H1 (cell line): Measurements from ENCODE around the gene ACACB. TPM values are rescaled to one million over a fixed set of nuclear protein-coding genes. Genes with fewer than 3 reads are reported as not detected.

Experiments
- CTCF ChIA-PET: fragments of 300-600 bp; sonication (Branson Sonifier 250); formaldehyde crosslinking; loops from one replicate; lab custom pipeline; 2021; ENCODE audit not compliant: partially characterized antibody; lab: Charles Lee
- POLR2A ChIA-PET: fragments of 300-600 bp; sonication (Branson Sonifier 250); formaldehyde crosslinking; loops from one replicate; lab custom pipeline; 2021; ENCODE audit warnings: inconsistent platforms; ENCODE audit not compliant: partially characterized antibody; lab: Charles Lee
- DNase-seq, 2 experiments: peaks; one replicate each; pipeline versions ENCODE4 v3.0.0 to v3.0.0-alpha.2; 2010 to 2022; ENCODE audit warnings: low spot score in 2 of 2, low read depth in 1 of 2, mixed read lengths in 1 of 2
- FAIRE-seq: peaks from 2 replicates; lab custom pipeline; 2011; peaks lifted over from hg19 to GRCh38; lab: Jason Lieb, UNC
- H2AFZ ChIP-seq: 2 replicates; pipeline ENCODE4 v1.8.1; 2012; ENCODE audit warnings: low read length, inconsistent platforms
- H2AK5ac ChIP-seq: 2 replicates; pipeline ENCODE4 v1.6.1; 2013; ENCODE audit warnings: low read depth, low read length
- H2BK120ac ChIP-seq: replicated peaks from 2 replicates; pipeline ENCODE3; 2013; ENCODE audit warnings: low read depth, low read length, inconsistent platforms
- H2BK12ac ChIP-seq: 2 replicates; pipeline ENCODE4 v1.6.1; 2013; ENCODE audit warnings: low read depth, low read length
- H2BK15ac ChIP-seq: 2 replicates; pipeline ENCODE4 v1.6.1; 2013; ENCODE audit warnings: low read length
- H2BK20ac ChIP-seq: 2 replicates; pipeline ENCODE4 v1.6.1; 2013; ENCODE audit warnings: low read length
- H2BK5ac ChIP-seq: 2 replicates; pipeline ENCODE4 v1.6.1; 2013; ENCODE audit warnings: low read depth, low read length
- H3K14ac ChIP-seq: 2 replicates; pipeline ENCODE4 v1.6.1; 2013; ENCODE audit warnings: inconsistent platforms; ENCODE audit not compliant: insufficient read length
- H3K18ac ChIP-seq: 2 replicates; pipeline ENCODE4 v1.6.1; 2013; ENCODE audit warnings: low read length; ENCODE audit errors: extremely low read depth
- H3K23ac ChIP-seq: 2 replicates; pipeline ENCODE4 v1.6.1; 2013; ENCODE audit warnings: inconsistent platforms; ENCODE audit not compliant: insufficient read length
- H3K23me2 ChIP-seq: 2 replicates; pipeline ENCODE4 v1.6.1; 2013; ENCODE audit warnings: low read depth, low read length
- H3K27ac ChIP-seq: 2 replicates; pipeline ENCODE4 v1.6.1; 2011; ENCODE audit warnings: low read depth, low read length, inconsistent platforms
- H3K27me3 ChIP-seq, 4 experiments: replicated peaks in 1 of 4; 1 replicate in 1 of 4; 2 replicates in 3 of 4; pipeline versions ENCODE4 v1.6.1 to v1.8.1; 2011 to 2013; ENCODE audit warnings: low read length in 3 of 4, mild to moderate bottlenecking in 3 of 4, inconsistent platforms in 2 of 4, mixed read lengths in 2 of 4, moderate library complexity in 1 of 4; ENCODE audit not compliant: control insufficient read depth in 3 of 4, insufficient read depth in 3 of 4; ENCODE audit errors: extremely low read depth in 1 of 4
- H3K36me3 ChIP-seq, 4 experiments: 2 replicates each; pipeline versions ENCODE4 v1.6.1 to v1.8.1; 2011 to 2013; ENCODE audit warnings: mild to moderate bottlenecking in 4 of 4, low read length in 3 of 4, moderate library complexity in 2 of 4, control low read depth in 1 of 4, inconsistent platforms in 1 of 4; ENCODE audit not compliant: insufficient read depth in 4 of 4, control insufficient read depth in 2 of 4
- H3K4ac ChIP-seq: replicated peaks from 2 replicates; pipeline ENCODE3; 2013; ENCODE audit warnings: low read length, low read depth, mixed read lengths, inconsistent platforms; ENCODE audit not compliant: insufficient read length
- H3K4me1 ChIP-seq, 4 experiments: replicated peaks in 1 of 4; 1 replicate in 1 of 4; 2 replicates in 3 of 4; pipeline versions ENCODE4 v1.6.1 to v1.8.1; 2011 to 2013; ENCODE audit warnings: low read length in 3 of 4, inconsistent platforms in 2 of 4, mixed read lengths in 1 of 4; ENCODE audit not compliant: insufficient read depth in 4 of 4, control insufficient read depth in 3 of 4
- H3K4me2 ChIP-seq, 2 experiments: 2 replicates each; pipeline versions ENCODE4 v1.6.1 to v1.8.1; 2011 to 2013; ENCODE audit warnings: low read depth in 2 of 2, low read length in 2 of 2, control low read depth in 1 of 2, inconsistent platforms in 1 of 2, mild to moderate bottlenecking in 1 of 2; ENCODE audit not compliant: insufficient read depth in 1 of 2
- H3K4me3 ChIP-seq, 4 experiments: fragments of 200-600, 300-600 bp in 1 of 4; sonication (generic), shearing (Covaris generic), sonication (Bioruptor Twin) in 1 of 4; 2 replicates each; pipeline versions ENCODE4 v1.5.1 to v1.8.1; 2011 to 2016; ENCODE audit warnings: low read length in 4 of 4, low read depth in 3 of 4, control low read depth in 2 of 4, inconsistent platforms in 2 of 4, mild to moderate bottlenecking in 2 of 4, mixed read lengths in 1 of 4, moderate library complexity in 1 of 4; ENCODE audit not compliant: insufficient read depth in 2 of 4; ENCODE audit errors: extremely low read depth in 1 of 4
- H3K56ac ChIP-seq: replicated peaks from 2 replicates; pipeline ENCODE3; 2013; ENCODE audit warnings: low read depth, mild to moderate bottlenecking, mixed read lengths, low read length, inconsistent platforms; ENCODE audit not compliant: insufficient read length
- H3K79me1 ChIP-seq: 2 replicates; pipeline ENCODE4 v1.6.1; 2013; ENCODE audit warnings: low read depth, low read length, control low read depth
- H3K79me2 ChIP-seq, 2 experiments: 2 replicates each; pipeline versions ENCODE4 v1.6.1 to v1.8.1; 2012 to 2013; ENCODE audit warnings: low read length in 2 of 2, mild to moderate bottlenecking in 2 of 2, inconsistent platforms in 1 of 2; ENCODE audit not compliant: insufficient read depth in 2 of 2, control insufficient read depth in 1 of 2
- H3K9ac ChIP-seq, 4 experiments: replicated peaks in 1 of 4; 1 replicate in 1 of 4; 2 replicates in 3 of 4; pipeline versions ENCODE4 v1.6.1 to v1.8.1; 2011 to 2013; ENCODE audit warnings: low read depth in 3 of 4, low read length in 3 of 4, control low read depth in 2 of 4, mild to moderate bottlenecking in 2 of 4, moderate library complexity in 2 of 4, inconsistent platforms in 1 of 4; ENCODE audit errors: extremely low read depth in 1 of 4
- H3K9me3 ChIP-seq, 2 experiments: 2 replicates each; pipeline versions ENCODE4 v1.6.1 to v1.8.1; 2012 to 2013; ENCODE audit warnings: mild to moderate bottlenecking in 2 of 2, moderate library complexity in 2 of 2, control low read depth in 1 of 2, inconsistent platforms in 1 of 2, low read depth in 1 of 2, low read length in 1 of 2, mixed read lengths in 1 of 2; ENCODE audit not compliant: insufficient read depth in 2 of 2
- H4K20me1 ChIP-seq, 2 experiments: replicated peaks in 1 of 2; 2 replicates each; pipeline versions ENCODE3 to v1.8.1; 2011 to 2013; ENCODE audit warnings: inconsistent platforms in 2 of 2, low read length in 2 of 2, mild to moderate bottlenecking in 1 of 2; ENCODE audit not compliant: insufficient read depth in 2 of 2, control insufficient read depth in 1 of 2
- H4K5ac ChIP-seq: 2 replicates; pipeline ENCODE4 v1.6.1; 2013; ENCODE audit warnings: low read length, low read depth, mixed read lengths, inconsistent platforms; ENCODE audit not compliant: insufficient read length
- H4K8ac ChIP-seq: 2 replicates; pipeline ENCODE4 v1.8.0; 2013; ENCODE audit warnings: mild to moderate bottlenecking, moderate library complexity, low read length, inconsistent platforms; ENCODE audit not compliant: insufficient read depth; ENCODE audit errors: extremely low read depth
- H4K91ac ChIP-seq: replicated peaks from 2 replicates; pipeline ENCODE3; 2013; ENCODE audit warnings: low read length, mixed read lengths, inconsistent platforms; ENCODE audit not compliant: insufficient read length
- ASH2L ChIP-seq: fragments of 200-600, 300-600 bp; sonication (generic); IDR thresholded peaks from one replicate; pipeline ENCODE4 v1.7.1; 2017; ENCODE audit warnings: low read length
- CEBPB ChIP-seq: IDR thresholded peaks from 2 replicates; pipeline ENCODE4 v1.6.1; 2012; ENCODE audit warnings: low read depth, low read length
- EZH2 ChIP-seq: fragments of 200-600 bp; sonication (generic); IDR thresholded peaks from 2 replicates; pipeline ENCODE4 v1.7.1; 2012; ENCODE audit warnings: low read depth, mild to moderate bottlenecking, moderate library complexity, low read length, inconsistent platforms; ENCODE audit not compliant: severe bottlenecking
- GABPA ChIP-seq: IDR thresholded peaks from 2 replicates; pipeline ENCODE4 v1.6.1; 2011; ENCODE audit warnings: mild to moderate bottlenecking, low read length, moderate library complexity, borderline replicate concordance; ENCODE audit not compliant: insufficient read depth
- HDAC6 ChIP-seq: IDR thresholded peaks from one replicate; pipeline ENCODE4 v1.7.1; 2012; ENCODE audit warnings: low read depth, mild to moderate bottlenecking, inconsistent platforms, low read length, moderate library complexity
- KDM1A ChIP-seq: fragments of 200-600, 300-600 bp; sonication (generic); IDR thresholded peaks from 2 replicates; pipeline ENCODE4 v1.7.1; 2016; ENCODE audit warnings: mild to moderate bottlenecking, low read length, borderline replicate concordance
- NANOG ChIP-seq: IDR thresholded peaks from 2 replicates; pipeline ENCODE4 v1.6.1; 2011; ENCODE audit warnings: low read length, low read depth, mild to moderate bottlenecking, inconsistent platforms; ENCODE audit not compliant: insufficient read depth, poor library complexity, severe bottlenecking
- POLR2AphosphoS5 ChIP-seq: IDR thresholded peaks from 2 replicates; pipeline ENCODE4 v1.6.1; 2011; ENCODE audit warnings: low read depth, low read length
- RFX5 ChIP-seq: IDR thresholded peaks from 2 replicates; pipeline ENCODE4 v1.6.1; 2011; ENCODE audit warnings: low read depth, low read length, improper control_type of control experiment, borderline replicate concordance
- RNF2 ChIP-seq: fragments of 200-900, 300-1000 bp; sonication (generic); IDR thresholded peaks from 2 replicates; pipeline ENCODE4 v1.7.1; 2016; ENCODE audit warnings: borderline replicate concordance, low read depth, mild to moderate bottlenecking, antibody characterized with exemption, low read length; ENCODE audit not compliant: poor library complexity, severe bottlenecking; ENCODE audit errors: missing control alignments
- RXRA ChIP-seq: IDR thresholded peaks from 2 replicates; pipeline ENCODE4 v1.6.1; 2011; ENCODE audit warnings: low read depth, mild to moderate bottlenecking, low read length, moderate library complexity; ENCODE audit not compliant: insufficient read depth
- WGBS, 2 experiments: shearing (Covaris generic) in 1 of 2; methylation state at CpG; one replicate each; pipeline versions ENCODE4 v1.1.6 to v1.1.7; 2013 to 2015; ENCODE audit warnings: low lambda C conversion rate in 2 of 2, mixed read lengths in 2 of 2, inconsistent platforms in 1 of 2, low coverage in 1 of 2, missing lambda C conversion rate in 1 of 2; ENCODE audit not compliant: insufficient replicate concordance in 2 of 2, insufficient coverage in 1 of 2, insufficient read length in 1 of 2; ENCODE audit errors: extremely low coverage in 1 of 2, missing lambda C conversion rate in 1 of 2; 5-methylcytosine and 5-hydroxymethylcytosine counted together
- polyA plus RNA-seq, 7 experiments: library from polyadenylated mRNA; depleted of rRNA in 3 of 7; stranded (reverse) in 5 of 7; unstranded in 2 of 7; fragments of >200 nt in 5 of 7; fragments of 200-250 nt in 2 of 7; gene quantifications; 1 replicate in 5 of 7; 2 replicates in 1 of 7; 4 replicates in 1 of 7; pipeline versions ENCODE4 v1.2.1 to v1.2.3, GENCODE V29; 2011 to 2013; ENCODE audit warnings: missing spikeins in 2 of 7, mixed read lengths in 2 of 7
- total RNA-seq: library from RNA; stranded (reverse); fragmentation: NEBNext Ultra II Directional; extraction: Animal tissue kit (Norgen Biotek cat#: 25700); gene quantifications from 2 replicates; pipeline ENCODE4 v1.2.1, GENCODE V29; 2021
- TF ChIP-seq, protein P1 (sequence below): IDR thresholded peaks from 2 replicates; pipeline ENCODE4 v1.6.1; 2011; ENCODE audit warnings: low read length, improper control_type of control experiment

Gene ACACB
- total and polyA plus RNA-seq, 2 of the 8 experiments (the other 6 are each of a cell fraction or from before 2014, with no cell fraction given) = 5.8 to 15.3 TPM

DNA sequence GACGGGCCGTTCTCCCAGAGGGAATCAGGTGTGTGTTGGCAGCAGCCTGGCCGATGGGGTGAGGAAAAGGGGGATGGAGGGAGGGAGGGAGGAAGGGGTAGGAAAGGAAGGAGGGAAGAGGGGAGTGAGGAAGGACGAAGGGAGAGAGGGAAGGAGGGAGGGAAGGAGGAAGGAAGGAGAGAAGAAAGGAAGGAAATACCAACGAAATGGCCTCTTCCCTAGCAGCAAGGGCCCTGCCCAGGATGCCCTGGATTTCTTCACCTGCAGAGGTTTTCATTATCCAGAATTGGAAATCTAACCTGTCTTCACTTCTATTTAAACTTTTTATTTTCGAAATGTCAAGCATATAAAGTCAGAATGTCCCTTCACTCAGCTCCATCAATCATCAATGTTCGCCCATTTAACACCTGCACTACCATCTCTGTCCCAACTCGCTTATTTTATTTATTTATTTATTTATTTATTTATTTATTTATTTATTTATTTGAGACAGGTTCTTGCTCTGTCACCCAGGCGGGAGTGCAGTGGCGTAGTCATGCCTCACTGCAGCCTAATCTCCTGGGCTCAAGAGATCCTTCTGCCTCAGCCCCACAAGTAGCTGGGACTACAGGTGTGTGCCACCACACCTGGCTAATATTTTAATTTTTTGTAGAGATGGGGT is 70.7 kb downstream of the ACACB start:
- Histone ChIP-seq H4K91ac (no peak overlapping the region), H2BK120ac (no peak overlapping the region), H3K27ac (no peak overlapping the region), H2BK15ac (no peak overlapping the region), H3K4me3 (no peak overlapping the region), H3K9ac (no peak overlapping the region), H2BK20ac (no peak overlapping the region), H3K9me3 (no peaks in the 10 kb centered on the region), H3K36me3 (no peaks in the 10 kb centered on the region; a peak in 2 of 8 replicates), H2BK12ac (no peak overlapping the region), H3K4me1 (no peaks in the 10 kb centered on the region), H3K23ac (no peak overlapping the region), H3K4me2 (no peak overlapping the region), H3K4ac (no peak overlapping the region), H3K14ac (no peak overlapping the region), H3K56ac (no peak overlapping the region), H4K20me1 (peaks cover 0 to 3% of the 10 kb centered on the region in 2 experiments), H4K5ac (no peak overlapping the region), H3K79me1 (no peaks in the 10 kb centered on the region), H3K18ac (no peak overlapping the region), H3K79me2 (no peaks in the 10 kb centered on the region), H3K27me3 (no peaks in the 10 kb centered on the region), H4K8ac (no peak overlapping the region), H2BK5ac (no peak overlapping the region), H2AFZ (no peak overlapping the region), H2AK5ac (no peak overlapping the region), H3K23me2 (no peaks in the 10 kb centered on the region; the same call in 1 of the 2 replicates)
- DNase-seq (no peak), FAIRE-seq (no peak)
- TF ChIP-seq POLR2AphosphoS5 (no peak), RNF2 (no peak), RXRA (no peak), ASH2L (no peak), HDAC6 (no peak), CEBPB (no peak), EZH2 (no peak), GABPA (no peak), KDM1A (no peak), RFX5 (no peak), NANOG (no peak)
- TF ChIP-seq, protein P1, sequence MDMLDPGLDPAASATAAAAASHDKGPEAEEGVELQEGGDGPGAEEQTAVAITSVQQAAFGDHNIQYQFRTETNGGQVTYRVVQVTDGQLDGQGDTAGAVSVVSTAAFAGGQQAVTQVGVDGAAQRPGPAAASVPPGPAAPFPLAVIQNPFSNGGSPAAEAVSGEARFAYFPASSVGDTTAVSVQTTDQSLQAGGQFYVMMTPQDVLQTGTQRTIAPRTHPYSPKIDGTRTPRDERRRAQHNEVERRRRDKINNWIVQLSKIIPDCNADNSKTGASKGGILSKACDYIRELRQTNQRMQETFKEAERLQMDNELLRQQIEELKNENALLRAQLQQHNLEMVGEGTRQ = no peak
- 87 to 89% methylated on average over 1 to 10 of the region's 10 CpGs for WGBS, 2 experiments
- CTCF ChIA-PET = no interaction called here
- POLR2A ChIA-PET = interaction anchor here (1.5 kb wide), 1 partner anchor 10 kb away, joined by 3 read pairs; no protein-coding TSS in a partner anchor
